Vagina (tissue), 2 donors: ENCODE measurements around the gene COL25A1. TPM values are rescaled to one million over a fixed set of nuclear protein-coding genes. Genes with fewer than 3 reads are reported as not detected.

ENCODE experiments used
- DNase-seq, 2 donors: peaks; one replicate each; pipeline ENCODE4 v3.0.0-alpha.2; 2017; ENCODE audit errors: extremely low spot score in 2 of 2
- H3K27ac ChIP-seq: fragments of 200-600 bp; sonication (generic); one replicate; pipeline ENCODE4 v1.5.1; 2019
- H3K27me3 ChIP-seq: fragments of 200-600 bp; sonication (generic); one replicate; pipeline ENCODE4 v1.5.1; 2019
- H3K36me3 ChIP-seq, 2 donors: fragments of 200-600 bp; sonication (generic); one replicate each; pipeline ENCODE4 v1.5.1; 2017 to 2019
- H3K4me1 ChIP-seq: fragments of 200-600 bp; sonication (generic); one replicate; pipeline ENCODE4 v1.5.1; 2019
- H3K4me3 ChIP-seq, 2 donors: fragments of 200-600 bp; sonication (generic); 1 replicate in 1 of 2; 2 replicates in 1 of 2; pipeline ENCODE4 v1.5.1; 2016 to 2019
- H3K9me3 ChIP-seq: fragments of 200-600 bp; sonication (generic); one replicate; pipeline ENCODE4 v1.5.1; 2019
- POLR2A ChIP-seq, 2 donors: fragments of 450-650 bp; IDR thresholded peaks; one replicate each; pipeline ENCODE4 v1.6.1; 2017; ENCODE audit warnings: antibody characterized with exemption in 2 of 2, mild to moderate bottlenecking in 2 of 2, moderate library complexity in 2 of 2
- POLR2AphosphoS5 ChIP-seq, 2 donors: sonication (generic); formaldehyde crosslinking; IDR thresholded peaks; one replicate each; pipeline ENCODE4 v1.9.0; 2017; ENCODE audit warnings: antibody characterized with exemption in 2 of 2, mild to moderate bottlenecking in 2 of 2, low read depth in 1 of 2; ENCODE audit not compliant: insufficient read depth in 1 of 2
- intact Hi-C: fragments of 100-400 bp; cut with DNase I; formaldehyde crosslinking; loops from one replicate; pipeline ENCODE4 v1.15.1; 2023
- total RNA-seq: library from RNA; depleted of rRNA; stranded (reverse); fragments of >200 nt; gene quantifications from one replicate; pipeline ENCODE4 v1.2.3, GENCODE V29; 2016
- TF ChIP-seq, protein P1 (sequence below), 3 experiments: fragments of 450-650 bp in 2 of 3; fragments of 200-600 bp in 1 of 3; sonication (generic) in 1 of 3; IDR thresholded peaks; one replicate each; pipeline ENCODE4 v1.5.1; 2017 to 2019; ENCODE audit warnings: antibody characterized with exemption in 3 of 3, mild to moderate bottlenecking in 2 of 3, moderate library complexity in 2 of 3

The COL25A1 gene
- total RNA-seq, 1 donor from 2014 or later, result 0.49 TPM

DNA sequence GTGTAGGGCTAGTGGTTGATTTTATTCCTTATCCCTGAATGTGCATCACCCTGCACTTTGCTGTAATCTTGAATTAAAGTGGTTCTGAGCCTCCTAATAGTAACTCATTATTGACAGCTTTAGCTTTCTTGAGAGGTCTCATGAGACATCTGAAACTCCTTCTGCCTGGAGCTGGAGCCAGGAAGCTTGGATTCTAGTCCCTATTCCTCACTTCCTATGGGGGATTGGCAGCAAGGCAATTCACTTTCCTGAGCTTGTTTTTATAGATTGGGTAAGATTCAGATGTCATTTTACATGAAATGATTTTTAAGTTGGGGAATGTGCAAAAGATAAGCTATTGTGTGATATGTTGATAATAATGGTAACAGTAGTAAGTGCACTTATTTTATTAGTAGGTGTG, 522.5 kb downstream of the COL25A1 start:
- H3K9me3 ChIP-seq, result no peaks in the 10 kb centered on the region
- H3K4me1 ChIP-seq, result no peaks in the 10 kb centered on the region
- TF ChIP-seq, protein P1, sequence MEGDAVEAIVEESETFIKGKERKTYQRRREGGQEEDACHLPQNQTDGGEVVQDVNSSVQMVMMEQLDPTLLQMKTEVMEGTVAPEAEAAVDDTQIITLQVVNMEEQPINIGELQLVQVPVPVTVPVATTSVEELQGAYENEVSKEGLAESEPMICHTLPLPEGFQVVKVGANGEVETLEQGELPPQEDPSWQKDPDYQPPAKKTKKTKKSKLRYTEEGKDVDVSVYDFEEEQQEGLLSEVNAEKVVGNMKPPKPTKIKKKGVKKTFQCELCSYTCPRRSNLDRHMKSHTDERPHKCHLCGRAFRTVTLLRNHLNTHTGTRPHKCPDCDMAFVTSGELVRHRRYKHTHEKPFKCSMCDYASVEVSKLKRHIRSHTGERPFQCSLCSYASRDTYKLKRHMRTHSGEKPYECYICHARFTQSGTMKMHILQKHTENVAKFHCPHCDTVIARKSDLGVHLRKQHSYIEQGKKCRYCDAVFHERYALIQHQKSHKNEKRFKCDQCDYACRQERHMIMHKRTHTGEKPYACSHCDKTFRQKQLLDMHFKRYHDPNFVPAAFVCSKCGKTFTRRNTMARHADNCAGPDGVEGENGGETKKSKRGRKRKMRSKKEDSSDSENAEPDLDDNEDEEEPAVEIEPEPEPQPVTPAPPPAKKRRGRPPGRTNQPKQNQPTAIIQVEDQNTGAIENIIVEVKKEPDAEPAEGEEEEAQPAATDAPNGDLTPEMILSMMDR (IDR thresholded peaks at IDR 0.05), result no peak
- TF ChIP-seq POLR2A (IDR thresholded peaks at IDR 0.05) (no peak), POLR2AphosphoS5 (IDR thresholded peaks at IDR 0.05; ENCODE audit: insufficient read depth in 1 of 2, low read depth in 1 of 2) (no peak)
- no peak overlapping the region for H3K4me3 ChIP-seq
- intact Hi-C loops, result no loop called here
- no peak for DNase-seq
- H3K27ac ChIP-seq, result no peak overlapping the region
- no peaks in the 10 kb centered on the region for H3K36me3 ChIP-seq
- H3K27me3 ChIP-seq, result no peaks in the 10 kb centered on the region

DNA sequence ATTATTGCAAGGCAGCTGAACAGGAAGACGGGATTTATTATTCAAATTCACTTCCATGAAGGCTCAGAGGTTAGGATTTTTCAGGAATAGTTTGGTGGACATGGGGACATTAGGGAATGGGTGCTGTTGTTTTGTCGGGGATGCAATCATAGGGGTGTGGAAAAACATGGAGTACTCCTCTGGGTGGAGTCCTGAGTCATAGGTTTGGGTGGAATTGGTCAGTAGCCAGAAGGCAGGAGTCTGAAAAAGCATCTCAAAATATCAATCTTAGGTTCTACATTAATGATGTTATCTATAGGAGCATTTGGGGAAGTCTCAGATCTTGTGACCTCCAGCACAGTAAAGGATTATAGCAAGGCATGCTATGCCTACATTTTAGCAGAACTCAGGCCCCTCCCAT, 525.1 kb downstream of the COL25A1 start:
- intact Hi-C loops, result no loop called here
- Histone ChIP-seq H3K27ac (no peak overlapping the region), H3K4me1 (no peaks in the 10 kb centered on the region), H3K4me3 (no peak overlapping the region), H3K27me3 (no peaks in the 10 kb centered on the region), H3K36me3 (no peaks in the 10 kb centered on the region), H3K9me3 (no peaks in the 10 kb centered on the region)
- DNase-seq, result no peak
- TF ChIP-seq, protein P1 (IDR thresholded peaks at IDR 0.05), result no peak
- TF ChIP-seq POLR2A (IDR thresholded peaks at IDR 0.05) (no peak), POLR2AphosphoS5 (IDR thresholded peaks at IDR 0.05; ENCODE audit: insufficient read depth in 1 of 2, low read depth in 1 of 2) (no peak)

DNA sequence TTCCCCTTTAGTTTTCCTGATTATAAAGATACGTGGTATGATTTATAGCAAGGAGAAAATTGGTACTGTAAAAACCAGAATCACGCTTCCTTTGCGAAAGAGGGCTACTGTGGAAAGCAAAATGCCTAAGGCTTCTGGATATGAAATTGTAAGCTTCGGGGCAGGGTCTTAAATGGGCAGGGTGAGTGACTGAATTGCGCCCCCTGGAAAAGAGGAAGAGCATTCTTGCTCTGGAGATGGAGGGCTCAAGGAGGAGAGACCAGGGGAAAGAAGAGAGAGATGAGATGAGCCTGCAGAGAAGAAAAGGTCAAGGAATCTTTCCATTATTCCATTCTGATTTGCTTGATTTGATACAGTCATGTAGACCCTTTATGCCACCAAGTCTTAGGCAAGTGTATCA, 526.5 kb downstream of the COL25A1 start:
- TF ChIP-seq POLR2AphosphoS5 (IDR thresholded peaks at IDR 0.05; ENCODE audit: insufficient read depth in 1 of 2, low read depth in 1 of 2) (no peak), POLR2A (IDR thresholded peaks at IDR 0.05) (no peak)
- TF ChIP-seq, protein P1 (IDR thresholded peaks at IDR 0.05), result no peak
- intact Hi-C loops, result no loop called here
- H3K36me3 ChIP-seq, result no peaks in the 10 kb centered on the region
- DNase-seq, result no peak
- no peaks in the 10 kb centered on the region for H3K27me3 ChIP-seq
- H3K4me3 ChIP-seq, result no peak overlapping the region
- H3K9me3 ChIP-seq, result no peaks in the 10 kb centered on the region
- H3K27ac ChIP-seq, result no peak overlapping the region
- no peaks in the 10 kb centered on the region for H3K4me1 ChIP-seq

DNA sequence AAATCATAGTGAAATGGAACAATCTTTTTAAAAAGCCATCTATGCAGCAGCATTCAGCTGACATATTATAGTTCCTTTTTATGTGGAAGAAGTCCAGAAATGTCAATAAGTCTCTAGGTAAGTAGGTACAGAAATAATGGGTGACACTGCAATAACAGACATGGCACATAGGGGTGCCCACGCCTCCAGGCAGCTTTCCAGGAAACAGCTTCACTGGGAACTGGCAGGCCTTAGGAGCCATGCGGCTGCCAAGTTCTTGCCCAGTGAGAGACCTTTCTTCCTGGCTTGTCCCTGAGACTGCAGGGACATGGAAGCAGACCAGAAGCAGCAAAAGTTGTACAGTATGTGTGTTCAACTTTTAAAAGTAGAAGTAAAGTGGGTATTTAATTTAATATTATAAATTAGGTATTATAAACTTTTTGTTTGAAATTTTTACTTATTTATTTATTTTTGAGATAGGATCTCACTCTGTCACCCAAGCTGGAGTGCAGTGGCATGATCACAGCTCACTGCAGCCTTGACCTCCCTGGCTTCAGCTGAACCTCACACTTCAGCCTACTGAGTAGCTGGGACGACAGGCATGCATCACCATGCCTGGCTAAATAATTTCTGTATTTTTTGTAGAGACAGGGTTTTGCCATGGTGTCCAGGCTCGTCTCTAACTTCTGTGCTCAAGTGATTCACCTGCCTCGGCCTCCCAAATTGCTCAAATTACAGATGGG, 527.5 kb downstream of the COL25A1 start:
- intact Hi-C loops, result no loop called here
- DNase-seq, result no peak
- Histone ChIP-seq H3K27ac (no peak overlapping the region), H3K27me3 (no peaks in the 10 kb centered on the region), H3K4me1 (no peaks in the 10 kb centered on the region), H3K4me3 (no peak overlapping the region), H3K36me3 (no peaks in the 10 kb centered on the region), H3K9me3 (no peaks in the 10 kb centered on the region)
- TF ChIP-seq POLR2AphosphoS5 (IDR thresholded peaks at IDR 0.05; ENCODE audit: insufficient read depth in 1 of 2, low read depth in 1 of 2) (no peak), POLR2A (IDR thresholded peaks at IDR 0.05) (no peak)
- TF ChIP-seq, protein P1 (IDR thresholded peaks at IDR 0.05), result no peak

DNA sequence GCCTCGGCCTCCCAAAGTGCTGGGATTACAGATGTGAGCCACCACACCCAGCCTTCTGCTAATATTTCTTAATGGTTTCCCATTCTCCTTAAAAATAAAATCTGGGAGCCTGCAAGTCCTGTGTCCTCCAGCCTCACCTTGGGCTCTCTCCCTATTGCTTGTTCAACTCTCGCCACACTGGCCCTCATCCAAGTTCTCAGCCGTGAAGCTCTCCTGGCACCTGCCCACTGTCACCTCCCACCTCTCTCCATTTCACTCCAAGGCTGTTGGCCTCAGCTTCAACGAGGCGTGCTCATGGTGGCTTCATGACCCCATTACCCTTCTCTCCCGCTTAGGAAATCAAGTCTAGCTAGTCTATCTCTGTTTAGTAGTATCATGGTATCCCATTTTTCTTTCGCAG, 530.1 kb downstream of the COL25A1 start:
- H3K9me3 ChIP-seq, result no peaks in the 10 kb centered on the region
- no peaks in the 10 kb centered on the region for H3K36me3 ChIP-seq
- DNase-seq, result no peak
- no peaks in the 10 kb centered on the region for H3K27me3 ChIP-seq
- H3K27ac ChIP-seq, result no peak overlapping the region
- intact Hi-C loops, result no loop called here
- no peak overlapping the region for H3K4me3 ChIP-seq
- H3K4me1 ChIP-seq, result no peaks in the 10 kb centered on the region
- no peak for TF ChIP-seq POLR2AphosphoS5 (IDR thresholded peaks at IDR 0.05; ENCODE audit: insufficient read depth in 1 of 2, low read depth in 1 of 2)
- TF ChIP-seq, protein P1 (IDR thresholded peaks at IDR 0.05), result no peak
- no peak for TF ChIP-seq POLR2A (IDR thresholded peaks at IDR 0.05)
